HT-29 (cell line): ENCODE measurements around the gene SPP2. TPM values are rescaled to one million over a fixed set of nuclear protein-coding genes. Genes with fewer than 3 reads are reported as not detected.

Source experiments
- DNase-seq: peaks from one replicate; pipeline ENCODE4 v3.0.0-alpha.2; 2015; ENCODE audit warnings: low spot score
- total RNA-seq: library from RNA; depleted of rRNA; stranded (reverse); fragments of >200 nt; shearing (Covaris generic); gene quantifications from 2 replicates; pipeline ENCODE4 v1.2.3, GENCODE V29; 2014; rRNA removed

The SPP2 gene
- total RNA-seq, 1 experiment from 2014 or later, result not detected

GRCh38 chr2:234092344-234092743 is 41.8 kb downstream of the SPP2 start:
- DNase-seq, result no peak

DNA sequence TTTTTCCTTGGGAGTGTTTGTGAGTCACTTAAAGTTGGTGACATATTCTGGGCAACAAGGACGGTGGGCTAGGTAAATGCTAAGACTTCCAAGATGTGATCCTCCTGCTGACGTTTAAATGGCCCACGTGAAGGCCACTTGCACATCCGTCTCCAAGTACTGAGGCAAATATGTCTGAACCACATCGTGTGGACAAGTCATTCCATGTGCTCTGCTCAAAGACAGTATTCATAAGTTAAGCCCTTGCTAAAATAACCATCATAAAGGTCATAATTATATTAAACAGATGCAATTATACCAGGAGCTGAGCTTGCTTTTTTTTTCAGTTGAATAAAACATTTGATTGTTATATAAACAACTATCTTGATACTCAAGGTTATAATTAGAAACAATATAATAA is 44.8 kb downstream of the SPP2 start:
- no peak for DNase-seq

DNA sequence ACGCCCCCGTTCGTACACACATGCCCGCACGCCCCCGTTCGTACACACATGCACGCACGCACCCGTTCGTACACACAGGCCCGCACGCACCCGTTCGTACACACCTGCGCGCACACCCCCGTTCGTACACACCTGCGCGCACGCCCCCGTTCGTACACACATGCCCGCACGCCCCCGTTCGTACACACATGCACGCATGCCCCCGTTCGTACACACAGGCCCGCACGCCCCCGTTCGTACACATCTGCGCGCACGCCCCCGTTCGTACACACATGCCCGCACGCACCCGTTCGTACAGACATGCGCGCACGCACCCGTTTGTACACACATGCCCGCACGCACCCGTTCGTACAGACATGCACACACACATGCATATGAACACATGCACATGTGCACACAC is 45.7 kb downstream of the SPP2 start:
- no peak for DNase-seq

DNA sequence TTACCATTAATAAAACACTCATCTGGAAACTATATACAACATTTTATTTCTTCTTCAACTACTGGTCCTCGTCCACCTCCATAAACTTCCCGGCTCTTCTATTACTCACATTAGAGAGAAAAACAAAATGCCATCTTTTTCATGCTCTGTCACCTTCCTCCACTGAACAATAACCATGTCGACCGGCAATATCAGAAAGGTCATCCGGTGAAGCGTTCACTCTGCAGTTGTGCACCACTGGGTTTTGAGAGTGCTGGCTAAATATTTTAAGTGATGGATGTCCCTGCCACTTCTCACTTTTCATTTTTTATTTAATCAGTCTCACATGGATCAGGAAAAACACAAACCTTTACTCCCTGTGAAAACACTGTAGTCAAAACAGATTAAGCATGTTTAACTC is 48.2 kb downstream of the SPP2 start:
- DNase-seq, result no peak

DNA sequence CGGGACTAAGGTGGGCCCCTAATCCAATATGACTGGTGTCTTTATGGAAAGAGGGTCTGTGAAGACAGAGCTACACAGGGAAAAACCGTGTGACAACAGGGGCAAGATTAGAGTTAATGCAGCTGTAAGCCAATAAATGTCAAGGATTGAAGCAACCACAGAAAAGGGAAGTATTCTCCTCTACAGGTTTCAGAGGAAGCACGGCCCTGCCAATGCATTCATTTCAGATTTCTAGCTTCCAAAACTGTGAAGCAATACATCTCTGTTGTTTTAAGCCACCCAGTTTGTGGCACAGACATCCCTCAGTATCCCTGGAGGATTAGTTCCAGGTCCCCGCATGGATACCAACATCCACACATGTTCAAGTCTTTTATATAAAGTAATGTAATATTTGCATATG is 48.8 kb downstream of the SPP2 start:
- DNase-seq, result no peak

- no peak for DNase-seq
Observed at GRCh38 chr2:234100686-234101085, 50.2 kb downstream of the SPP2 start.

- DNase-seq, result peak; percentile 73
Observed at GRCh38 chr2:234102112-234102511, 51.6 kb downstream of the SPP2 start.

GRCh38 chr2:234107861-234108260 is 57.4 kb downstream of the SPP2 start:
- DNase-seq, result no peak

- DNase-seq, result no peak
Observed at GRCh38 chr2:234109321-234109720, 58.8 kb downstream of the SPP2 start.

GRCh38 chr2:234110219-234110618 is 59.7 kb downstream of the SPP2 start:
- no peak for DNase-seq

GRCh38 chr2:234111523-234111922 is 61.0 kb downstream of the SPP2 start:
- DNase-seq, result no peak

DNA sequence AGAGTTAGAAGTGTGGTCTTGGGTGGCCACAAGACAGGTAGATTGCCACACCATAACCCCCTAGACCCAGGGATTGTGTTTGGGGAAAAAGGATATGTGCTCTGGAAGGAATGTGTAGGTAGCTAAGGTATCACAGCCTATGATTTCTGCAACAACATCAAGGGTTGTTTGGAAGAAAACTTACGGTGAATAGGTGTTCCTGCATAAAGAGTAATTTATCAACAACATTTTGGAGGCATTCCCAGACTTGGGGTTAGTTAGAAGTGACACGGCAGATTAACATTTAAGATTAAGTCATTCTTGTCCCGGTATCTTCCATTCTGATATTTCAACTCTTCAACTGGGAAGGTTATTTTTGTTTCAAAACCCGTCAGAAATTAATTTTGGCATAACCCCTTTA is 65.5 kb downstream of the SPP2 start:
- DNase-seq, result no peak

DNA sequence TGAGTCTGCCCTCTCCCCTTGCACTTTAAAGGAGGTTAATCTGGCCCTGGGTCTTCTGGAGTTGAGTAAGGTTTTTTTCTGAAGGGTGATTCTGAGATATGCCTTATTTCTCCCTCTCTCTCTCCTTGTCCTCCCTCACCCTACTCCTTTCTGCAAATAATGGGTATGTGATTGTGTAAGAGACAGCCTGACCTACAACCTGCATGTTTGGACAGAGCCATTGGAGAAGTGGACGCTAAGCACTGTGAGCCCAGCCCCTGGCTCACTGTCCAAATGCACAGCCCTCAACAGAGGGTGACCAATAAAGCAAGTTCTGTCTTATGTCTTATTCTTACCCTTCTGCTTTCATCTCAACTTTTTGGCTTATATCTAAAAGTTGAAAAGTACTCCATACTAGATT is 71.5 kb downstream of the SPP2 start:
- DNase-seq, result no peak

GRCh38 chr2:234125451-234126145 is 75.1 kb downstream of the SPP2 start:
- DNase-seq, result no peak

DNA sequence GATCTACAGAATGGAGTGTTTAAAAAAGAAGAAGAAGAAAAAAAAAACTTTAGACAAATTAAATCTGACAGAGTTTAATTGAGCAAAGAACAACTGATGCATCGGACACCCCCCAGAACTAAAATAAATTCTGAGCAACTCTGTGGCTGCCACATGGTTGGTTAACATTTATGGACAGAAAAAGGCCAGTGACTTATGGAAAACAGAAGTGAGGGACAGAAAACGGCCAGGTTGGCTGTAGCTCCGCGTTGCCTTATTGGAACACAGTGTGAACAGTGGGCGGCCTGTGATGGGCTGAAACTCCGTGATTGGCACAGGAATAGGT is 75.6 kb downstream of the SPP2 start:
- DNase-seq, result no peak

Other genes with a start within 250 kb of the SPP2 start
- 25.8 and 28.4 TPM in 2 replicates for gene HJURP, start 196.2 kb upstream of the SPP2 start, total RNA-seq
- gene TRPM8, start 133.3 kb upstream of the SPP2 start, total RNA-seq, result not detected in 2 replicates